ENCODE measurements around the gene C11orf91.

The C11orf91 gene

DNA sequence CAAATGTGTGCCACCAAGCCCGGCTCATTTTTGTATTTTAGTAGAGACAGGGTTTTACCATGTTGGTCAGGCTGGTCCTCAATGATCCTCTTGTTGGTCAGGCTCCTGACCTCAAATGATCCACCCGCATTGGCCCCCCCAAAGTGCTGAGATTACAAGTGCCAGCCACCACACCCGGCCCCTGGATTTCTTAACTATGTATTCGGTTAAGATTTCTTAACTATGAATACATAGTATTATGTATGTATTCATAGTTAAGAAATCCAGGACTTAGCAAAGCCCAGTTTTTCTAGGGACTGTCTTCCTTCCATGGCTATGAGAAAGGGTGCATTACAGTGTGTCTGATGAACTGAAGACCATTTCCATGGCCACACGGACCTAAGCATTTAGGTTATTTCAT is 1.7 kb downstream of the C11orf91 start:
- Histone ChIP-seq H3K4me1 (ENCODE audit: low read depth, poor library complexity, severe bottlenecking) (peaks cover 36% of the 10 kb centered on the region), H3K79me2 (ENCODE audit: insufficient read depth, low read depth) (no peaks in the 10 kb centered on the region), H3K4me2 (no peak overlapping the region), H3K27me3 (ENCODE audit: insufficient read depth, low read depth) (no peaks in the 10 kb centered on the region), H3K27ac (no peak overlapping the region), H2AFZ (ENCODE audit: low read depth) (no peak overlapping the region), H3K9ac (no peak overlapping the region), H3K36me3 (ENCODE audit: insufficient read depth) (no peaks in the 10 kb centered on the region), H4K20me1 (ENCODE audit: insufficient read depth) (no peaks in the 10 kb centered on the region), H3K4me3 (IDR thresholded peaks at IDR 0.05; ENCODE audit: insufficient read depth, low read depth, low read length) (no peak overlapping the region)
- TF ChIP-seq, protein P1, sequence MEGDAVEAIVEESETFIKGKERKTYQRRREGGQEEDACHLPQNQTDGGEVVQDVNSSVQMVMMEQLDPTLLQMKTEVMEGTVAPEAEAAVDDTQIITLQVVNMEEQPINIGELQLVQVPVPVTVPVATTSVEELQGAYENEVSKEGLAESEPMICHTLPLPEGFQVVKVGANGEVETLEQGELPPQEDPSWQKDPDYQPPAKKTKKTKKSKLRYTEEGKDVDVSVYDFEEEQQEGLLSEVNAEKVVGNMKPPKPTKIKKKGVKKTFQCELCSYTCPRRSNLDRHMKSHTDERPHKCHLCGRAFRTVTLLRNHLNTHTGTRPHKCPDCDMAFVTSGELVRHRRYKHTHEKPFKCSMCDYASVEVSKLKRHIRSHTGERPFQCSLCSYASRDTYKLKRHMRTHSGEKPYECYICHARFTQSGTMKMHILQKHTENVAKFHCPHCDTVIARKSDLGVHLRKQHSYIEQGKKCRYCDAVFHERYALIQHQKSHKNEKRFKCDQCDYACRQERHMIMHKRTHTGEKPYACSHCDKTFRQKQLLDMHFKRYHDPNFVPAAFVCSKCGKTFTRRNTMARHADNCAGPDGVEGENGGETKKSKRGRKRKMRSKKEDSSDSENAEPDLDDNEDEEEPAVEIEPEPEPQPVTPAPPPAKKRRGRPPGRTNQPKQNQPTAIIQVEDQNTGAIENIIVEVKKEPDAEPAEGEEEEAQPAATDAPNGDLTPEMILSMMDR (conservative IDR thresholded peaks at IDR 0.05; ENCODE audit: low read depth, low read length), result no peak

DNA sequence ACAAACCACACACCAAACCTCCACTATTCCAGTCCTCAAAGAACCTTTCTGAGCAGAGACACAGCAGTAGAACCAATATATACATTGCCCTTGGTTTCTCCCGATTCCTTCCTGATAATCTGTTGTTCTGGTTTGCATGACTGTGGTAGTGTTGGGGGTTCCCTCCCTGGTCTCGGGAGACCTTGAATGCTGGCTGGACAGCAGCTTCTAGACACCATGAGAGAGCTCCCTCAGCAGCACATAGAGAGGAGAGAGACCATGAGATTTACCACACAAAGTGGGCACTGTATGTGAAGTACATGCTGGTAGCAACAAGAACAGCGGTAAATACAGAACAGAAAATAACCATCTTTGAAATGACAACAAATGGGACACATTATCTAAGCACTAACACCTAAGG is 2.6 kb downstream of the C11orf91 start:
- peaks cover 36% of the 10 kb centered on the region for H3K4me1 ChIP-seq (ENCODE audit: low read depth, poor library complexity, severe bottlenecking)
- H4K20me1 ChIP-seq (ENCODE audit: insufficient read depth), result no peaks in the 10 kb centered on the region
- H3K79me2 ChIP-seq (ENCODE audit: insufficient read depth, low read depth), result no peaks in the 10 kb centered on the region
- H3K4me2 ChIP-seq, result no peak overlapping the region
- no peak overlapping the region for H3K4me3 ChIP-seq (IDR thresholded peaks at IDR 0.05; ENCODE audit: insufficient read depth, low read depth, low read length)
- no peak overlapping the region for H3K9ac ChIP-seq
- H3K36me3 ChIP-seq (ENCODE audit: insufficient read depth), result no peaks in the 10 kb centered on the region
- no peaks in the 10 kb centered on the region for H3K27me3 ChIP-seq (ENCODE audit: insufficient read depth, low read depth)
- H2AFZ ChIP-seq (ENCODE audit: low read depth), result no peak overlapping the region
- TF ChIP-seq, protein P1 (conservative IDR thresholded peaks at IDR 0.05; ENCODE audit: low read depth, low read length), result no peak
- no peak overlapping the region for H3K27ac ChIP-seq

DNA sequence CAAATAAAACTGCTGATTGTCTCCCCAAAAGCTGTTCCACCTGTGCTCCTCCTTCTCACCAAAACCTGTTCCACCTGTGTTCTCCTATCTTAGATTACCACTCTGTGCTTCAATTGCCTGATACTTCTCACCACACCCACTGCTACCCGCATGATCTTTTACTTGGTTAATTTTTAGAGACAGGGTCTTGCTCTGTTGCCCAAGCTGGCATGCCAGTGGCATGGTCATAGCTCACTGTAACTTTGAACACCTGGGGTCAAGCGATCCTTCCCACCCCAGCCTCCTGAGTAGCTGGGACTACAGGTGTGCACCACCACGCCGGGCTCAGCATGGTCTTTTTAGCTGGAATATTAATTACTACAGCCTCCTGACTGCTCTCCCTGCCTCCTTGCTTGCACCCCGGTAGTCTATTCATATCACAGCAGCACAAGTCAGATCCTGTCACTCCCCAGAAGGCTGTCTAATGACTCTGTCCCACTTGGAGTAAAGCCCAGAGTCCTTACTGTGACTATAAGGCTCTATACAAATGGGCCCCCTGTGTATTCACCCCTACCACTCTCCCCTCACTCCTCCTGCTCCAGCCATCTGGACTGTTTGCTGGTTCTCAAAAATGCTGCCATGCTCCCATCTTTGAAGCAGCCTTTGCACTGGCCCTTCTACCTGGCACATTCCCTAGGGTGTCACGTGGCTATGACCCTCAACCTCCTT is 3.5 kb downstream of the C11orf91 start:
- no peak overlapping the region for H3K4me2 ChIP-seq
- H3K9ac ChIP-seq, result no peak overlapping the region
- no peaks in the 10 kb centered on the region for H3K79me2 ChIP-seq (ENCODE audit: insufficient read depth, low read depth)
- H3K36me3 ChIP-seq (ENCODE audit: insufficient read depth), result no peaks in the 10 kb centered on the region
- H3K27me3 ChIP-seq (ENCODE audit: insufficient read depth, low read depth), result no peaks in the 10 kb centered on the region
- H3K4me1 ChIP-seq (ENCODE audit: low read depth, poor library complexity, severe bottlenecking), result peaks cover 37% of the 10 kb centered on the region
- H3K27ac ChIP-seq, result no peak overlapping the region
- H2AFZ ChIP-seq (ENCODE audit: low read depth), result no peak overlapping the region
- no peaks in the 10 kb centered on the region for H4K20me1 ChIP-seq (ENCODE audit: insufficient read depth)
- no peak overlapping the region for H3K4me3 ChIP-seq (IDR thresholded peaks at IDR 0.05; ENCODE audit: insufficient read depth, low read depth, low read length)
- TF ChIP-seq, protein P1 (conservative IDR thresholded peaks at IDR 0.05; ENCODE audit: low read depth, low read length), result no peak

DNA sequence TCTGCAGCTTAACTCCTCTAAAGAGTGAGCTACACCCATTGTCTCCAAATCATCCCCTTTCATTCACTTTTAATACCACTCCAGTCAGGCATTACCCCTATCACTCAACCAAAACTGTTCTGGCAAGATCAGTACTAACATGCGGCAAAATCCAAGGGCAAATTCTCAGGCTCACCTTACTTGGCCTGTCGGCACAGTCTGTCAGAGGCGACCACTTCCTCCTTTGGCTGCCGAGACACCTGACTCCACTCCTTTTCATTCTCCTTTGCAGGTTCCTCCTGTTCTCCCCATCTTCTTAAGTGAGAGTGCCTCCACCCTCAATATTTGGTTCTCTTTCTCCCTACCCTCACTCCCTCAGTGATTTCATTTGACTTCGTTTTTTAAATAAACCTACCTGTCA is 4.2 kb downstream of the C11orf91 start:
- Histone ChIP-seq H3K4me3 (IDR thresholded peaks at IDR 0.05; ENCODE audit: insufficient read depth, low read depth, low read length) (no peak overlapping the region), H3K4me2 (no peak overlapping the region), H4K20me1 (ENCODE audit: insufficient read depth) (no peaks in the 10 kb centered on the region), H3K9ac (no peak overlapping the region), H3K27ac (no peak overlapping the region), H3K36me3 (ENCODE audit: insufficient read depth) (no peaks in the 10 kb centered on the region), H3K79me2 (ENCODE audit: insufficient read depth, low read depth) (no peaks in the 10 kb centered on the region), H3K27me3 (ENCODE audit: insufficient read depth, low read depth) (no peaks in the 10 kb centered on the region), H2AFZ (ENCODE audit: low read depth) (no peak overlapping the region), H3K4me1 (ENCODE audit: low read depth, poor library complexity, severe bottlenecking) (peaks cover 35% of the 10 kb centered on the region)
- TF ChIP-seq, protein P1 (conservative IDR thresholded peaks at IDR 0.05; ENCODE audit: low read depth, low read length), result no peak

All from KMS-11 (cell line).